Suprapubic skin (tissue), 4 donors: Measurements from ENCODE around the gene CEP295NL. TPM values are rescaled to one million over a fixed set of nuclear protein-coding genes. Genes with fewer than 3 reads are reported as not detected.
"Not testable (repeated sequence)": the region's sequence is repeated elsewhere in the genome, so short reads cannot be mapped to it uniquely, and the experiment has no call there.

Experiments used
- DNase-seq, 2 donors: peaks; one replicate each; pipeline ENCODE4 v3.0.0-alpha.2; 2019; ENCODE audit warnings: low spot score in 2 of 2
- H3K27ac ChIP-seq: fragments of 200-600 bp; sonication (generic); one replicate; pipeline ENCODE4 v1.5.1; 2019
- H3K27me3 ChIP-seq: fragments of 200-600 bp; sonication (generic); one replicate; pipeline ENCODE4 v1.5.1; 2019
- H3K36me3 ChIP-seq: fragments of 200-600 bp; sonication (generic); one replicate; pipeline ENCODE4 v1.5.1; 2019
- H3K4me1 ChIP-seq: fragments of 200-600 bp; sonication (generic); one replicate; pipeline ENCODE4 v1.5.1; 2019
- H3K4me3 ChIP-seq: fragments of 200-600 bp; sonication (generic); one replicate; pipeline ENCODE4 v1.5.1; 2019; ENCODE audit warnings: mild to moderate bottlenecking
- H3K9me3 ChIP-seq: fragments of 200-600 bp; sonication (generic); one replicate; pipeline ENCODE4 v1.5.1; 2019
- CTCF ChIP-seq, 2 donors: fragments of 200-600 bp in 1 of 2; fragments of 450-650 bp in 1 of 2; sonication (generic) in 1 of 2; IDR thresholded peaks; one replicate each; pipeline ENCODE4 v1.5.1; 2016 to 2019; ENCODE audit warnings: antibody characterized with exemption in 2 of 2, mild to moderate bottlenecking in 1 of 2, moderate library complexity in 1 of 2
- EP300 ChIP-seq: sonication (generic); formaldehyde crosslinking; IDR thresholded peaks from one replicate; pipeline ENCODE4 v1.6.1; 2017; ENCODE audit warnings: antibody characterized with exemption
- POLR2A ChIP-seq, 2 donors: fragments of 450-650 bp; IDR thresholded peaks; one replicate each; pipeline ENCODE4 v1.6.1; 2017; ENCODE audit warnings: antibody characterized with exemption in 2 of 2, mild to moderate bottlenecking in 2 of 2, moderate library complexity in 2 of 2
- POLR2AphosphoS5 ChIP-seq, 3 donors: sonication (generic); formaldehyde crosslinking; IDR thresholded peaks; one replicate each; pipeline ENCODE4 v1.6.1; 2017; ENCODE audit warnings: antibody characterized with exemption in 3 of 3
- WGBS: methylation state at CpG from one replicate; pipeline ENCODE4 v1.1.5; 2018; 5-methylcytosine and 5-hydroxymethylcytosine counted together
- total RNA-seq, 4 donors: library from RNA; depleted of rRNA; stranded (reverse); fragments of >200 nt; gene quantifications; one replicate each; pipeline ENCODE4 v1.1.0, GENCODE V29; 2016

Gene CEP295NL
- total RNA-seq, 4 donors from 2014 or later: 2.4 to 11.1 (median 3.5) TPM

- H3K4me3 ChIP-seq: no peak overlapping the region
- no peaks in the 10 kb centered on the region for H3K9me3 ChIP-seq
- peaks cover 74% of the 10 kb centered on the region for H3K4me1 ChIP-seq
- DNase-seq: no peak
- 69% methylated on average over 6 of the region's 6 CpGs for WGBS
- H3K36me3 ChIP-seq: peaks cover 6% of the 10 kb centered on the region
- H3K27ac ChIP-seq: peak overlapping the region; percentile 34
- no peak for TF ChIP-seq POLR2AphosphoS5 (IDR thresholded peaks at IDR 0.05)
- no peak for TF ChIP-seq EP300
- TF ChIP-seq CTCF (IDR thresholded peaks at IDR 0.05): no peak
- no peak for TF ChIP-seq POLR2A (IDR thresholded peaks at IDR 0.05)
- H3K27me3 ChIP-seq: no peaks in the 10 kb centered on the region
Measured at GRCh38 chr17:78892936-78893379, 10.0 kb downstream of the CEP295NL start.

- H3K27ac ChIP-seq: peak overlapping the region; percentile 34
- 43% methylated on average over 5 of the region's 5 CpGs for WGBS
- H3K27me3 ChIP-seq: no peaks in the 10 kb centered on the region
- no peak overlapping the region for H3K4me3 ChIP-seq
- peaks cover 71% of the 10 kb centered on the region for H3K4me1 ChIP-seq
- DNase-seq: no peak
- TF ChIP-seq CTCF (IDR thresholded peaks at IDR 0.05) (no peak), POLR2AphosphoS5 (IDR thresholded peaks at IDR 0.05) (no peak), POLR2A (IDR thresholded peaks at IDR 0.05) (no peak), EP300 (no peak)
- H3K36me3 ChIP-seq: peaks cover 6% of the 10 kb centered on the region
- no peaks in the 10 kb centered on the region for H3K9me3 ChIP-seq
Measured at GRCh38 chr17:78892520-78892919, 10.5 kb downstream of the CEP295NL start.

GRCh38 chr17:78892062-78892456 is 10.9 kb downstream of the CEP295NL start:
- TF ChIP-seq POLR2A (IDR thresholded peaks at IDR 0.05) (no peak), POLR2AphosphoS5 (IDR thresholded peaks at IDR 0.05) (no peak), EP300 (no peak), CTCF (IDR thresholded peaks at IDR 0.05) (no peak)
- Histone ChIP-seq H3K27me3 (no peaks in the 10 kb centered on the region), H3K4me1 (peaks cover 66% of the 10 kb centered on the region), H3K36me3 (peaks cover 6% of the 10 kb centered on the region), H3K27ac (peak overlapping the region; percentile 34), H3K9me3 (no peaks in the 10 kb centered on the region), H3K4me3 (no peak overlapping the region)
- WGBS: 79% methylated on average over 13 of the region's 14 CpGs
- peak in 1 of 2 donors; percentile 68 for DNase-seq

- no peaks in the 10 kb centered on the region for H3K9me3 ChIP-seq
- H3K27me3 ChIP-seq: no peaks in the 10 kb centered on the region
- DNase-seq: peak in 1 of 2 donors; percentile 75
- peak overlapping the region; percentile 51 for H3K27ac ChIP-seq
- 81% methylated on average over 21 of the region's 21 CpGs for WGBS
- H3K4me3 ChIP-seq: no peak overlapping the region
- peaks cover 6% of the 10 kb centered on the region for H3K36me3 ChIP-seq
- H3K4me1 ChIP-seq: peaks cover 61% of the 10 kb centered on the region
- TF ChIP-seq POLR2AphosphoS5 (IDR thresholded peaks at IDR 0.05) (no peak), POLR2A (IDR thresholded peaks at IDR 0.05) (no peak), CTCF (IDR thresholded peaks at IDR 0.05) (no peak), EP300 (no peak)
Measured at GRCh38 chr17:78891406-78892061, 11.5 kb downstream of the CEP295NL start.

- TF ChIP-seq POLR2A (IDR thresholded peaks at IDR 0.05) (no peak), EP300 (no peak), POLR2AphosphoS5 (IDR thresholded peaks at IDR 0.05) (no peak), CTCF (IDR thresholded peaks at IDR 0.05) (no peak)
- peak overlapping the region; percentile 64 for H3K27ac ChIP-seq
- H3K9me3 ChIP-seq: no peaks in the 10 kb centered on the region
- peaks cover 57% of the 10 kb centered on the region for H3K4me1 ChIP-seq
- H3K27me3 ChIP-seq: no peaks in the 10 kb centered on the region
- DNase-seq: no peak
- H3K4me3 ChIP-seq: no peak overlapping the region
- H3K36me3 ChIP-seq: peaks cover 6% of the 10 kb centered on the region
- 68% methylated on average over 16 of the region's 16 CpGs for WGBS
Measured at GRCh38 chr17:78890498-78890897, 12.5 kb downstream of the CEP295NL start.

- H3K36me3 ChIP-seq, H3K9me3 ChIP-seq, DNase-seq, H3K27me3 ChIP-seq, H3K4me3 ChIP-seq: not testable (repeated sequence)
- Histone ChIP-seq H3K4me1 (peaks cover 57% of the 10 kb centered on the region), H3K27ac (peak overlapping the region; percentile 64)
- WGBS: 83% methylated on average over 11 of the region's 11 CpGs
Measured at GRCh38 chr17:78890096-78890495, 12.9 kb downstream of the CEP295NL start.
